ENCODE measurements around the gene PLA2G4D. TPM values are rescaled to one million over a fixed set of nuclear protein-coding genes. Genes with fewer than 3 reads are reported as not detected.

The PLA2G4D gene
- total RNA-seq, 1 experiment from 2014 or later = 0.24 TPM

DNA sequence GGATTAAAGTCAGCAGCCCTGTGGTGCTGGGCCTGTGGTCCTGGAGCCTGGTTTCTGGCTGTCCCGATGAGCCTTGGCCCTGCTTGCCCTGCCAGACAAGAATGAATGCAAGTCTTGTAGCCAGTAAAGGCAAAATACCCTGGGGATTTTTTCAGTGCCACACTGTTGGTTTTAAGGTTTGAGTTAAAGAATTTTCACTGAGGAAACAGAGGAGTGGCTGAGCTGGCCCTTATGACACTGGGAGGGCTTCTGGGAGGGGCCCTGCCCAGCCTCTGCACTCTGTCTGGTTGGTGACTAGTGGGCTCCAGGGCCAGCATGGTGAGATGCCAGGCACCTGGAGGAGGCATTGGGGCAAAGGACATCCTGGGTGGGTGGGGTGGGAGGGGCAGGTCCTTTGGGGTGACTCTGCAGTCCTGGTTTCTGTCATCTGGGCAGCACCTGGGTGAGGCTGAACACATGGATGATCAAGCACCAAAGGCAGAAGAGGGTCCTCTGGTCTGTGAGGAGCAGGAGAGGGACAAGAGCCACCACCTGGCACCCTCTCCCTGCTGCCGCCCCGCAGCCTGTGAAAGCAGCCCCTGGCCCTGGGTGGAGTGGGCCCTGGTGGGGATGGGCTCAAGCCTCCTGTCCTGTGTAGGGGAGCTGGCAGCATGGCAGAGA lies 61.0 kb downstream of the PLA2G4D start:
- Mint-ChIP-seq H3K4me3 (no peak overlapping the region), H3K27me3 (ENCODE audit: low read depth) (peaks cover 4% of the 10 kb centered on the region), H3K9me3 (peaks cover 26% of the 10 kb centered on the region), H3K4me1 (peaks cover 13% of the 10 kb centered on the region), H3K27ac (no peak overlapping the region), H3K36me3 (peaks cover 11% of the 10 kb centered on the region)
- ChIA-PET POLR2A (no interaction called here), CTCF (no interaction called here)
- ATAC-seq (no peak), DNase-seq (ENCODE audit: low spot score) (no peak)
- TF ChIP-seq ZNF396 (CRISPR knock-in tag; IDR thresholded peaks at IDR 0.05; ENCODE audit: borderline replicate concordance) = no peak
- TF ChIP-seq KAT7 (CRISPR knock-in tag; IDR thresholded peaks at IDR 0.05; ENCODE audit: borderline replicate concordance) = no peak
- TF ChIP-seq NR1H2 (CRISPR knock-in tag; IDR thresholded peaks at IDR 0.05) = no peak
- TF ChIP-seq, protein P1, sequence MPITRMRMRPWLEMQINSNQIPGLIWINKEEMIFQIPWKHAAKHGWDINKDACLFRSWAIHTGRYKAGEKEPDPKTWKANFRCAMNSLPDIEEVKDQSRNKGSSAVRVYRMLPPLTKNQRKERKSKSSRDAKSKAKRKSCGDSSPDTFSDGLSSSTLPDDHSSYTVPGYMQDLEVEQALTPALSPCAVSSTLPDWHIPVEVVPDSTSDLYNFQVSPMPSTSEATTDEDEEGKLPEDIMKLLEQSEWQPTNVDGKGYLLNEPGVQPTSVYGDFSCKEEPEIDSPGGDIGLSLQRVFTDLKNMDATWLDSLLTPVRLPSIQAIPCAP (CRISPR knock-in tag; IDR thresholded peaks at IDR 0.05) = no peak
- TF ChIP-seq, protein P2, sequence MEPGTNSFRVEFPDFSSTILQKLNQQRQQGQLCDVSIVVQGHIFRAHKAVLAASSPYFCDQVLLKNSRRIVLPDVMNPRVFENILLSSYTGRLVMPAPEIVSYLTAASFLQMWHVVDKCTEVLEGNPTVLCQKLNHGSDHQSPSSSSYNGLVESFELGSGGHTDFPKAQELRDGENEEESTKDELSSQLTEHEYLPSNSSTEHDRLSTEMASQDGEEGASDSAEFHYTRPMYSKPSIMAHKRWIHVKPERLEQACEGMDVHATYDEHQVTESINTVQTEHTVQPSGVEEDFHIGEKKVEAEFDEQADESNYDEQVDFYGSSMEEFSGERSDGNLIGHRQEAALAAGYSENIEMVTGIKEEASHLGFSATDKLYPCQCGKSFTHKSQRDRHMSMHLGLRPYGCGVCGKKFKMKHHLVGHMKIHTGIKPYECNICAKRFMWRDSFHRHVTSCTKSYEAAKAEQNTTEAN (CRISPR knock-in tag; IDR thresholded peaks at IDR 0.05) = no peak
- TF ChIP-seq, protein P3, sequence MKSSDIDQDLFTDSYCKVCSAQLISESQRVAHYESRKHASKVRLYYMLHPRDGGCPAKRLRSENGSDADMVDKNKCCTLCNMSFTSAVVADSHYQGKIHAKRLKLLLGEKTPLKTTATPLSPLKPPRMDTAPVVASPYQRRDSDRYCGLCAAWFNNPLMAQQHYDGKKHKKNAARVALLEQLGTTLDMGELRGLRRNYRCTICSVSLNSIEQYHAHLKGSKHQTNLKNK (CRISPR knock-in tag; IDR thresholded peaks at IDR 0.05) = no peak
- TF ChIP-seq MXD4 (CRISPR knock-in tag; IDR thresholded peaks at IDR 0.05; ENCODE audit: borderline replicate concordance) = no peak
- TF ChIP-seq ZNF671 (CRISPR knock-in tag; IDR thresholded peaks at IDR 0.05) = no peak

DNA sequence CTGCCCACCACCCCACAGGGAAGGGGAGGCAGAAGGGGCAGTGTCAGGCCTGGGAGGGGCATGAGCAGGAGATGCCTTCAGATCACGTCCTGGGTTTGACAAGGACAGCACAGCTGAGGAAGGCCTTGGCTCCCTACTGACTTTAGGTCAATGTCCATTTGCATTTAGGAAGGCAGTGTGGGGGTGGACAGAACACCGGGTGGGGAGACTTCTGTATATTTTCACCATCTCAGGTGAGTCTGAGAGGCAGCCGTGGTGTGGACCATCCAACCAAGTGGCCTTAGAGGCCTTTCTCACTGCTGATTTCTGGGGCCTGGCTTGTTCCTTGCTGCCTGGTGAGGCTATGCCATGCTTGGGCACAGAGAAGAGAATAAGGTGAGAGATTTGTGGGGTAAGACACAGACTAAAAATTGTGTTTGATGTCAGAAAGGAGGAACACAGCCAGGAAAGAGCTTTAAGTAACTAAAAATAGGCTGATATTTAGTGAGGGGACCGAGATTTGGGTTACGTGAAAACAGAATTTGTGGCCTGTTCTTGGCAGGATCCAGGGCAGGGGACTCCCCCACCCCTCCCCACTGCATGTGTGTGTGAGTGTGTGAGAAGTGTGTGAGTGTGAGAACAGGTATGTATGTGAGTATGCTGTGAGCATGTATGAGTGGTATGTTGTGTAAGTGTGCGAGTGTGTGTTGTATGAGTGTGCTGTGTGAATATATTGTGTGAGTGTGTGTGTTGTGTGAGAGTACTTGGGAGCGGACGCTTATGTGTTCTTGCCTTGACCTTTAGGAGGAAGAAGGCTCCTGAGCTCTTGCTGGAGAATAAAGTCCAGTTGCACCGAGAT lies 61.8 kb downstream of the PLA2G4D start:
- Mint-ChIP-seq H3K4me3 (no peak overlapping the region), H3K9me3 (peaks cover 20% of the 10 kb centered on the region), H3K36me3 (peaks cover 11% of the 10 kb centered on the region), H3K4me1 (peaks cover 13% of the 10 kb centered on the region), H3K27ac (no peak overlapping the region), H3K27me3 (ENCODE audit: low read depth) (peaks cover 4% of the 10 kb centered on the region)
- ChIA-PET CTCF (no interaction called here), POLR2A (no interaction called here)
- ATAC-seq (no peak), DNase-seq (ENCODE audit: low spot score) (no peak)
- TF ChIP-seq JUN (CRISPR knock-in tag; IDR thresholded peaks at IDR 0.05) = no peak
- TF ChIP-seq, protein P4, sequence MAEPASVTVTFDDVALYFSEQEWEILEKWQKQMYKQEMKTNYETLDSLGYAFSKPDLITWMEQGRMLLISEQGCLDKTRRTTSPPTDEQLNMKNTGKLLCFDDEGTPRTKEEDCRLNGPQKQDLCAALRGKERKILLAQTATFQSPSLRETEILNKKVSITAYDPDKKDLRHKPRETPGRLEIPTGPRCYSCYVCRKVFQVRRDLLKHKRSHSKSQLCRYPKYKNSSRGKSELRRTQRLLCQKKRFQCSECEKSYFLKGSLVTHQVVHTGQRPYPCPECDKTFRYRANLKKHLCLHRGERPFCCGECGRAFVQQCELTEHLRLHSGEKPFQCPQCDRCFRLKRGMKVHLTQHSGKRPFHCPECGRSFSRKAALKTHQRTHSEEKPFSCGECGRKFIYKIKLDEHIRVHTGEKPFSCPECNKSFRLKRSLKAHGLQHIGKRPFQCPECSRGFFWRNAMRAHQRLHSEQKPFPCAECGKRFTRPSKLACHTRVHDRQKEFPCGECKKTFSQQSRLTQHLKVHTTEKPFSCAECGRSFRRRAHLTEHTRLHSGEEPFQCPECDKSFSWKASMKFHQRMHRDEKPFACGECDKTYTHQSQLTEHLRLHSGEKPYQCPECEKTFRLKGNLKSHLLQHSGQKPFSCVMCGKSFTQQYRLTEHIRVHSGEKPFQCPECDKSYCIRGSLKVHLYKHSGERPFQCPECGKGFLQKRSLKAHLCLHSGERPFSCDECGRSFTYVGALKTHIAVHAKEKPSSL (CRISPR knock-in tag; conservative IDR thresholded peaks at IDR 0.05) = no peak

DNA sequence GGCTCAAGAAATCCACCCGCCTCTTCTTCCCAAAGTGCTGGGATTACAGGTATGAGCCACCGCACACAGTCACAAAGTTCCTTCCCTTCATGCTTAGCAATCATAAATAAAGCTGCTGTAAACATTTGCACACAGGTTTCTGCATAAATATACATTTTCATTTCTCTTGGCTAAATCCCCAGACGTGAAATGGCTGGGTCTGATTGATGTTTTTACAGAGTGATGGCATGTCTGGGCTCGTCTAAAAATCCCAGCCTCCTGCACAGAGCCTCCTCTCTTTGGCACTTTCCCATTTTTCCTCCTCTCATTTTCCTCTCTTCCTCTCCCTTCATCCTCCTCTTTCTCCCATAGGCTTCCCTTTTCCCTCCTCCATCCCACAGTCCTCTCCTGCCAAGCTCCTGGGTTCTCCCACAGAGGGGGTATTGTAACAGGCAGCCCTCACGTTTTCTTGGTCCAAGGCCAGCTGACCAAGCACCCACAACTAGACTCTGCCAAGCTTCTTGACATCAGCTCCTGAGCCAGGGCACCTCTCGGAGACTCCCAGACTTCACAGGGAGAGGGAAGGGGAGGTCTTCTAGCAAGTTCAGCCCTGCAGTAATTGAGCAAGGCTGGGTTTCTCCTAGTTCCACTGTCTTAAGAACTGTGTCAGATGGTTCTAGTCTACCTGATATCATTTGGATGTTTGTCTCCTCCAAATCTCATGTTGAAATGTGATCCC lies 63.0 kb downstream of the PLA2G4D start:
- TF ChIP-seq, protein P5, sequence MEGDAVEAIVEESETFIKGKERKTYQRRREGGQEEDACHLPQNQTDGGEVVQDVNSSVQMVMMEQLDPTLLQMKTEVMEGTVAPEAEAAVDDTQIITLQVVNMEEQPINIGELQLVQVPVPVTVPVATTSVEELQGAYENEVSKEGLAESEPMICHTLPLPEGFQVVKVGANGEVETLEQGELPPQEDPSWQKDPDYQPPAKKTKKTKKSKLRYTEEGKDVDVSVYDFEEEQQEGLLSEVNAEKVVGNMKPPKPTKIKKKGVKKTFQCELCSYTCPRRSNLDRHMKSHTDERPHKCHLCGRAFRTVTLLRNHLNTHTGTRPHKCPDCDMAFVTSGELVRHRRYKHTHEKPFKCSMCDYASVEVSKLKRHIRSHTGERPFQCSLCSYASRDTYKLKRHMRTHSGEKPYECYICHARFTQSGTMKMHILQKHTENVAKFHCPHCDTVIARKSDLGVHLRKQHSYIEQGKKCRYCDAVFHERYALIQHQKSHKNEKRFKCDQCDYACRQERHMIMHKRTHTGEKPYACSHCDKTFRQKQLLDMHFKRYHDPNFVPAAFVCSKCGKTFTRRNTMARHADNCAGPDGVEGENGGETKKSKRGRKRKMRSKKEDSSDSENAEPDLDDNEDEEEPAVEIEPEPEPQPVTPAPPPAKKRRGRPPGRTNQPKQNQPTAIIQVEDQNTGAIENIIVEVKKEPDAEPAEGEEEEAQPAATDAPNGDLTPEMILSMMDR (IDR thresholded peaks at IDR 0.05) = no peak
- no peak overlapping the region for H3K4me3 Mint-ChIP-seq
- CTCF ChIA-PET = no interaction called here
- POLR2A ChIA-PET = no interaction called here
- H3K9me3 Mint-ChIP-seq = peaks cover 22% of the 10 kb centered on the region
- no peak overlapping the region for H3K27ac Mint-ChIP-seq
- DNase-seq (ENCODE audit: low spot score) (no peak), ATAC-seq (no peak)
- peaks cover 7% of the 10 kb centered on the region for H3K27me3 Mint-ChIP-seq (ENCODE audit: low read depth)
- peaks cover 11% of the 10 kb centered on the region for H3K36me3 Mint-ChIP-seq
- H3K4me1 Mint-ChIP-seq = peaks cover 13% of the 10 kb centered on the region
